ENCODE measurements around the gene STX16. TPM values are rescaled to one million over a fixed set of nuclear protein-coding genes. Genes with fewer than 3 reads are reported as not detected.

STX16 gene
- total and polyA plus RNA-seq, 9 of the 15 experiments (the other 6 are each of a cell fraction or from before 2014, with no cell fraction given) = 4.4 to 43.5 (median 14.7) TPM

GRCh38 chr20:58622671-58623578, 28.2 kb upstream of the STX16 start:
- Histone ChIP-seq H3K9me3 (replicated peaks; ENCODE audit: control insufficient read depth, insufficient read depth, low read depth, low read length) (no peaks in the 10 kb centered on the region), H4K20me1 (replicated peaks; ENCODE audit: control insufficient read depth, insufficient read depth, low read length) (no peaks in the 10 kb centered on the region), H3K79me2 (ENCODE audit: control insufficient read depth, insufficient read depth, low read length) (no peaks in the 10 kb centered on the region), H3K4me2 (ENCODE audit: insufficient read depth, low read length) (peak overlapping the region; percentile 58), H3K4me1 (replicated peaks in 1 of 2; ENCODE audit: control insufficient read depth in 2 of 2, insufficient read depth in 2 of 2, low read length in 2 of 2) (peaks cover 24 to 33% of the 10 kb centered on the region in 2 experiments), H3K36me3 (ENCODE audit: control insufficient read depth, insufficient read depth, low read length) (no peaks in the 10 kb centered on the region; the same call in 2 of the 3 replicates), H3K9ac (ENCODE audit: insufficient read depth in 1 of 2, low read depth in 2 of 2, low read length in 2 of 2) (no peak overlapping the region), H2AFZ (ENCODE audit: low read depth, low read length) (peak overlapping the region; percentile 48; the same call in 1 of the 2 replicates), H3K9me1 (ENCODE audit: control insufficient read depth, insufficient read depth, low read length) (no peaks in the 10 kb centered on the region), H3K27ac (ENCODE audit: extremely low read depth, low read depth, low read length) (peak overlapping the region; percentile 57; the same call in 2 of the 3 replicates), H3K4me3 (no peak overlapping the region), H3K27me3 (ENCODE audit: control insufficient read depth in 2 of 2, insufficient read depth in 2 of 2, low read length in 2 of 2) (peaks cover 3 to 19% of the 10 kb centered on the region in 2 experiments; a peak in 3 of 5 replicates)
- 28% methylated on average over 12 of the region's 13 CpGs for WGBS (ENCODE audit: insufficient coverage, low coverage, missing lambda C conversion rate)
- BruUV-seq (replicated peaks) = no TSS peak
- FAIRE-seq (no peak), DNase-seq (ENCODE audit: extremely low read depth in 1 of 4, low spot score in 3 of 4) (peak in 1 of 4 experiments; percentile 20), ATAC-seq (peak; percentile 15; the same call in 1 of the 3 replicates)
- in situ Hi-C loops (cut with MboI) (no loop called here), intact Hi-C loops (cut with micrococcal nuclease) (no loop called here)
- POLR2A ChIA-PET = interaction anchor here (0.6 to 1.2 kb wide), 4 partner anchors 10 to 66 kb away, joined by 4 read pairs; no protein-coding TSS in a partner anchor
- CTCF ChIA-PET (ENCODE audit: low intra/inter-chr PET ratio) = no interaction called here
- TF ChIP-seq TCF7L2 (IDR thresholded peaks at IDR 0.05; ENCODE audit: low read depth, low read length) (no peak), HNRNPL (IDR thresholded peaks at IDR 0.05; ENCODE audit: low read depth, low read length) (no peak), DIDO1 (tag; IDR thresholded peaks at IDR 0.05; ENCODE audit: low read depth) (no peak), ZNF347 (CRISPR knock-in tag; IDR thresholded peaks at IDR 0.05; ENCODE audit: low read depth) (no peak), TSC22D4 (tag; IDR thresholded peaks at IDR 0.05) (0 out of 2 replicates have a peak, but pooled peaks have one; percentile 48), FOXM1 (IDR thresholded peaks at IDR 0.05; ENCODE audit: low read depth) (no peak), FOXM1 (CRISPR knock-in tag; IDR thresholded peaks at IDR 0.05; ENCODE audit: low read depth) (no peak), EGR1 (conservative IDR thresholded peaks at IDR 0.05) (peak; percentile 42; the same call in 1 of the 2 replicates), TAF1 (IDR thresholded peaks at IDR 0.05; ENCODE audit: control insufficient read depth, extremely low read depth, insufficient read depth, low read length, severe bottlenecking) (no peak), FOXK1 (CRISPR knock-in tag; IDR thresholded peaks at IDR 0.05; ENCODE audit: borderline replicate concordance) (no peak), FOXK2 (conservative IDR thresholded peaks at IDR 0.05 in 1 of 2, IDR thresholded peaks at IDR 0.05 in 1 of 2; ENCODE audit: low read depth in 2 of 2) (peak in 1 of 2 experiments; percentile 17; a peak in 1 of 4 replicates), DEAF1 (CRISPR knock-in tag; IDR thresholded peaks at IDR 0.05) (no peak), RBM22 (IDR thresholded peaks at IDR 0.05; ENCODE audit: low read depth, low read length, poor library complexity, severe bottlenecking) (no peak), PYGO2 (tag; IDR thresholded peaks at IDR 0.05) (no peak), ZZZ3 (IDR thresholded peaks at IDR 0.05) (no peak), BCLAF1 (IDR thresholded peaks at IDR 0.05; ENCODE audit: borderline replicate concordance in 1 of 2, control insufficient read depth in 1 of 2, low read depth in 2 of 2, low read length in 1 of 2) (0 out of 4 replicates have a peak, but pooled peaks of 1 of the 2 experiments have one; percentile 11)
